ENCODE data around the gene GGTA1. TPM values are rescaled to one million over a fixed set of nuclear protein-coding genes. Genes with fewer than 3 reads are reported as not detected.

GGTA1 gene
- total and polyA plus RNA-seq, 2 of the 8 experiments (the other 6 are each of a cell fraction or from before 2014, with no cell fraction given): not detected

GRCh38 chr9:121464968-121465367, 34.7 kb downstream of the GGTA1 start:
- H3K36me3 ChIP-seq (ENCODE audit: control insufficient read depth in 2 of 4, insufficient read depth in 4 of 4, low read length in 3 of 4): no peaks in the 10 kb centered on the region
- TF ChIP-seq EZH2 (IDR thresholded peaks at IDR 0.05; ENCODE audit: low read depth, low read length, severe bottlenecking): no peak
- TF ChIP-seq BACH1 (IDR thresholded peaks at IDR 0.05; ENCODE audit: low read length): no peak
- TF ChIP-seq CTBP2 (IDR thresholded peaks at IDR 0.05; ENCODE audit: borderline replicate concordance, insufficient read depth, insufficient read length, low read length): no peak
- no peak for TF ChIP-seq KDM1A (IDR thresholded peaks at IDR 0.05; ENCODE audit: borderline replicate concordance, low read length)
- TF ChIP-seq CHD2 (IDR thresholded peaks at IDR 0.05; ENCODE audit: low read length): no peak
- TF ChIP-seq ATF3 (IDR thresholded peaks at IDR 0.05; ENCODE audit: insufficient read depth, low read depth, low read length): no peak
- H4K8ac ChIP-seq (ENCODE audit: extremely low read depth, insufficient read depth, low read length): no peak overlapping the region
- no peak for DNase-seq (ENCODE audit: low read depth in 1 of 2, low spot score in 2 of 2)
- no peak overlapping the region for H2AFZ ChIP-seq (ENCODE audit: low read length)
- H3K4me1 ChIP-seq (replicated peaks in 1 of 4; ENCODE audit: control insufficient read depth in 3 of 4, insufficient read depth in 4 of 4, low read length in 3 of 4): peaks cover 0 to 6% (median 1%) of the 10 kb centered on the region in 4 experiments; a peak in 2 of 7 replicates
- H3K14ac ChIP-seq (ENCODE audit: insufficient read length): no peak overlapping the region
- H2BK20ac ChIP-seq (ENCODE audit: low read length): no peak overlapping the region
- WGBS, 2 experiments (ENCODE audit: extremely low coverage in 1 of 2, insufficient coverage in 1 of 2, insufficient read length in 1 of 2, insufficient replicate concordance in 2 of 2, low coverage in 1 of 2, low lambda C conversion rate in 2 of 2, missing lambda C conversion rate in 1 of 2): 95% methylated on average over 4 of the region's 4 CpGs; no CpG with 5 or more reads in 1 of the 2 experiments
- H2BK120ac ChIP-seq (replicated peaks; ENCODE audit: low read depth, low read length): no peak overlapping the region
- H2AK5ac ChIP-seq (ENCODE audit: low read depth, low read length): no peak overlapping the region
- H3K4ac ChIP-seq (replicated peaks; ENCODE audit: insufficient read length, low read depth, low read length): no peak overlapping the region
- no peak overlapping the region for H4K5ac ChIP-seq (ENCODE audit: insufficient read length, low read depth, low read length)
- H3K23ac ChIP-seq (ENCODE audit: insufficient read length): no peak overlapping the region
- POLR2A ChIA-PET (ENCODE audit: partially characterized antibody): no interaction called here
- peak; percentile 75 for FAIRE-seq
- CTCF ChIA-PET (ENCODE audit: partially characterized antibody): interaction anchor here (0.9 to 2.1 kb wide), 5 partner anchors 11 to 43 kb away, joined by 3 to 6 read pairs (median 4); no protein-coding TSS in a partner anchor
- H2BK15ac ChIP-seq (ENCODE audit: low read length): 0 out of 2 replicates have a peak overlapping the region, but pooled peaks have one; percentile 21
- no peak overlapping the region for H3K27ac ChIP-seq (ENCODE audit: low read depth, low read length)
- no peaks in the 10 kb centered on the region for H3K9me3 ChIP-seq (ENCODE audit: insufficient read depth in 2 of 2, low read depth in 1 of 2, low read length in 1 of 2)
- no peak overlapping the region for H3K4me3 ChIP-seq (ENCODE audit: extremely low read depth in 1 of 4, insufficient read depth in 2 of 4, low read depth in 3 of 4, low read length in 4 of 4)
- no peaks in the 10 kb centered on the region for H3K79me2 ChIP-seq (ENCODE audit: control insufficient read depth in 1 of 2, insufficient read depth in 2 of 2, low read length in 2 of 2)
- no peak overlapping the region for H2BK5ac ChIP-seq (ENCODE audit: low read depth, low read length)
- no peaks in the 10 kb centered on the region for H3K23me2 ChIP-seq (ENCODE audit: low read depth, low read length)
- H3K79me1 ChIP-seq (ENCODE audit: low read depth, low read length): no peaks in the 10 kb centered on the region
- H3K56ac ChIP-seq (replicated peaks; ENCODE audit: insufficient read length, low read depth, low read length): no peak overlapping the region
- no peaks in the 10 kb centered on the region for H4K20me1 ChIP-seq (replicated peaks in 1 of 2; ENCODE audit: control insufficient read depth in 1 of 2, insufficient read depth in 2 of 2, low read length in 2 of 2)
- no peak overlapping the region for H3K18ac ChIP-seq (ENCODE audit: extremely low read depth, low read length)
- H4K91ac ChIP-seq (replicated peaks; ENCODE audit: insufficient read length, low read length): no peak overlapping the region
- no peak overlapping the region for H3K9ac ChIP-seq (replicated peaks in 1 of 4; ENCODE audit: extremely low read depth in 1 of 4, low read depth in 3 of 4, low read length in 3 of 4)
- no peaks in the 10 kb centered on the region for H3K27me3 ChIP-seq (replicated peaks in 1 of 4; ENCODE audit: control insufficient read depth in 3 of 4, extremely low read depth in 1 of 4, insufficient read depth in 3 of 4, low read length in 3 of 4)
- no peak overlapping the region for H2BK12ac ChIP-seq (ENCODE audit: low read depth, low read length)
- no peak overlapping the region for H3K4me2 ChIP-seq (ENCODE audit: insufficient read depth in 1 of 2, low read depth in 2 of 2, low read length in 2 of 2)

Data from H1 (cell line).